ENCODE results near the gene OR9K2.
"Not testable (repeated sequence)": the region's sequence is repeated elsewhere in the genome, so short reads cannot be mapped to it uniquely, and the experiment has no call there.

The OR9K2 gene

GRCh38 chr12:55171445-55171844 lies 45.2 kb downstream of the OR9K2 start:
- no peaks in the 10 kb centered on the region for H3K36me3 ChIP-seq (ENCODE audit: control insufficient read depth in 1 of 2, insufficient read depth in 2 of 2, low read length in 2 of 2)
- no peak overlapping the region for H4K91ac ChIP-seq (ENCODE audit: low read depth, low read length)
- H3K23ac ChIP-seq (ENCODE audit: low read length) = no peak overlapping the region
- H3K18ac ChIP-seq (ENCODE audit: low read length) = no peak overlapping the region
- H3K9ac ChIP-seq (ENCODE audit: low read length) = no peak overlapping the region
- H4K8ac ChIP-seq (ENCODE audit: low read depth, low read length) = no peak overlapping the region
- no peak for DNase-seq
- no peak overlapping the region for H3K4me3 ChIP-seq (ENCODE audit: low read depth, low read length)
- no peaks in the 10 kb centered on the region for H3K79me1 ChIP-seq (ENCODE audit: low read length)
- no peak overlapping the region for H3K27ac ChIP-seq (ENCODE audit: low read depth, low read length)
- no peak overlapping the region for H2AK5ac ChIP-seq (ENCODE audit: low read length)
- H3K27me3 ChIP-seq (ENCODE audit: insufficient read depth, low read length) = no peaks in the 10 kb centered on the region
- no peak overlapping the region for H3K14ac ChIP-seq (ENCODE audit: low read length)
- no peak overlapping the region for H2BK120ac ChIP-seq (ENCODE audit: insufficient read depth, low read length, poor library complexity)
- H2AFZ ChIP-seq (ENCODE audit: insufficient read depth, low read length, poor library complexity) = no peak overlapping the region
- H4K12ac ChIP-seq (ENCODE audit: low read depth, low read length) = no peak overlapping the region
- H2BK12ac ChIP-seq (ENCODE audit: low read length) = no peak overlapping the region
- H3K79me2 ChIP-seq (ENCODE audit: control insufficient read depth, insufficient read depth, low read length, poor library complexity) = no peaks in the 10 kb centered on the region
- no peak overlapping the region for H3K4ac ChIP-seq (ENCODE audit: low read depth, low read length)
- WGBS (ENCODE audit: extremely low coverage, insufficient coverage, insufficient read length) = no CpG with 5 or more reads among the region's 2 CpGs
- no peak overlapping the region for H3K4me2 ChIP-seq (ENCODE audit: low read length)
- no peak overlapping the region for H2BK5ac ChIP-seq (ENCODE audit: low read depth, low read length, poor library complexity)
- no peaks in the 10 kb centered on the region for H3K4me1 ChIP-seq (ENCODE audit: control insufficient read depth in 1 of 2, insufficient read depth in 2 of 2, low read length in 2 of 2)
- no peaks in the 10 kb centered on the region for H3K9me3 ChIP-seq (ENCODE audit: insufficient read depth, low read depth, low read length)

DNA sequence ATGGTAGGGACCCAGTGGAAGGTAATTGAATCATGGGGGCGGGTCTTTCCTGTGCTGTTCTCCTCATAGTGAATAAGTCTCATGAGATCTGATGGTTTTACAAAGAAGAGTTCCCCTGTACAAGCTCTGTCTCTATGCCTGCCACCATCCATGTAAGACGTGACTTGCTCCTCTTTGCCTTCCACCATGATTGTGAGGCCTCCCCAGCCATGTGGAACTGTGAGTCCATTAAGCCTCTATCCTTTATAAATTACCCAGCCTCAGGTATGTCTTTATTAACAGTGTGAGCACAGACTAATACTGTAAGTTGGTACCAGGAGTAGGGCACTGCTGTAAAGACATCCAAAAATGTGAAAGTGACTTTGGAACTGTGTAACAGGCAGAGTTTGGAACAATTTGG lies 45.6 kb downstream of the OR9K2 start:
- WGBS (ENCODE audit: extremely low coverage, insufficient coverage, insufficient read length) = no CpG with 5 or more reads among the region's 2 CpGs
- H4K91ac ChIP-seq (ENCODE audit: low read depth, low read length); H3K36me3 ChIP-seq (ENCODE audit: control insufficient read depth in 1 of 2, insufficient read depth in 2 of 2, low read length in 2 of 2); H3K9me3 ChIP-seq (ENCODE audit: insufficient read depth, low read depth, low read length); H3K4me1 ChIP-seq (ENCODE audit: control insufficient read depth in 1 of 2, insufficient read depth in 2 of 2, low read length in 2 of 2); H2BK12ac ChIP-seq (ENCODE audit: low read length); H4K12ac ChIP-seq (ENCODE audit: low read depth, low read length); H3K79me2 ChIP-seq (ENCODE audit: control insufficient read depth, insufficient read depth, low read length, poor library complexity); H2AFZ ChIP-seq (ENCODE audit: insufficient read depth, low read length, poor library complexity); H3K27me3 ChIP-seq (ENCODE audit: insufficient read depth, low read length); H3K27ac ChIP-seq (ENCODE audit: low read depth, low read length); H4K8ac ChIP-seq (ENCODE audit: low read depth, low read length); H3K4ac ChIP-seq (ENCODE audit: low read depth, low read length); H3K4me2 ChIP-seq (ENCODE audit: low read length); H3K9ac ChIP-seq (ENCODE audit: low read length); H3K23ac ChIP-seq (ENCODE audit: low read length); H3K79me1 ChIP-seq (ENCODE audit: low read length); H3K18ac ChIP-seq (ENCODE audit: low read length); H2BK5ac ChIP-seq (ENCODE audit: low read depth, low read length, poor library complexity); DNase-seq; H3K4me3 ChIP-seq (ENCODE audit: low read depth, low read length); H3K14ac ChIP-seq (ENCODE audit: low read length); H2AK5ac ChIP-seq (ENCODE audit: low read length); H2BK120ac ChIP-seq (ENCODE audit: insufficient read depth, low read length, poor library complexity): not testable (repeated sequence)

- Histone ChIP-seq H3K79me1 (ENCODE audit: low read length) (no peaks in the 10 kb centered on the region), H3K36me3 (ENCODE audit: control insufficient read depth in 1 of 2, insufficient read depth in 2 of 2, low read length in 2 of 2) (no peaks in the 10 kb centered on the region), H4K91ac (ENCODE audit: low read depth, low read length) (no peak overlapping the region), H3K4me2 (ENCODE audit: low read length) (no peak overlapping the region), H3K4ac (ENCODE audit: low read depth, low read length) (no peak overlapping the region), H3K27ac (ENCODE audit: low read depth, low read length) (no peak overlapping the region), H3K9me3 (ENCODE audit: insufficient read depth, low read depth, low read length) (no peaks in the 10 kb centered on the region), H3K14ac (ENCODE audit: low read length) (no peak overlapping the region), H3K27me3 (ENCODE audit: insufficient read depth, low read length) (no peaks in the 10 kb centered on the region), H3K18ac (ENCODE audit: low read length) (no peak overlapping the region), H2BK5ac (ENCODE audit: low read depth, low read length, poor library complexity) (no peak overlapping the region), H2BK12ac (ENCODE audit: low read length) (no peak overlapping the region), H3K79me2 (ENCODE audit: control insufficient read depth, insufficient read depth, low read length, poor library complexity) (no peaks in the 10 kb centered on the region), H2AFZ (ENCODE audit: insufficient read depth, low read length, poor library complexity) (no peak overlapping the region), H4K12ac (ENCODE audit: low read depth, low read length) (no peak overlapping the region), H3K23ac (ENCODE audit: low read length) (no peak overlapping the region), H3K9ac (ENCODE audit: low read length) (no peak overlapping the region), H2AK5ac (ENCODE audit: low read length) (no peak overlapping the region), H3K4me1 (ENCODE audit: control insufficient read depth in 1 of 2, insufficient read depth in 2 of 2, low read length in 2 of 2) (no peaks in the 10 kb centered on the region), H4K8ac (ENCODE audit: low read depth, low read length) (no peak overlapping the region), H2BK120ac (ENCODE audit: insufficient read depth, low read length, poor library complexity) (no peak overlapping the region), H3K4me3 (ENCODE audit: low read depth, low read length) (no peak overlapping the region)
- WGBS (ENCODE audit: extremely low coverage, insufficient coverage, insufficient read length) = no CpG with 5 or more reads among the region's 1 CpG
- DNase-seq = no peak
Observed at GRCh38 chr12:55172686-55173085, 46.5 kb downstream of the OR9K2 start.

- Histone ChIP-seq H3K4me2 (ENCODE audit: low read length) (no peak overlapping the region), H2AK5ac (ENCODE audit: low read length) (no peak overlapping the region), H3K79me2 (ENCODE audit: control insufficient read depth, insufficient read depth, low read length, poor library complexity) (no peaks in the 10 kb centered on the region), H3K4me3 (ENCODE audit: low read depth, low read length) (no peak overlapping the region), H4K91ac (ENCODE audit: low read depth, low read length) (no peak overlapping the region), H3K4ac (ENCODE audit: low read depth, low read length) (no peak overlapping the region), H3K27ac (ENCODE audit: low read depth, low read length) (no peak overlapping the region), H2BK120ac (ENCODE audit: insufficient read depth, low read length, poor library complexity) (no peak overlapping the region), H2AFZ (ENCODE audit: insufficient read depth, low read length, poor library complexity) (no peak overlapping the region), H2BK5ac (ENCODE audit: low read depth, low read length, poor library complexity) (no peak overlapping the region), H3K18ac (ENCODE audit: low read length) (no peak overlapping the region), H4K8ac (ENCODE audit: low read depth, low read length) (no peak overlapping the region), H3K79me1 (ENCODE audit: low read length) (no peaks in the 10 kb centered on the region), H4K12ac (ENCODE audit: low read depth, low read length) (no peak overlapping the region), H3K9me3 (ENCODE audit: insufficient read depth, low read depth, low read length) (no peaks in the 10 kb centered on the region), H3K9ac (ENCODE audit: low read length) (no peak overlapping the region), H2BK12ac (ENCODE audit: low read length) (no peak overlapping the region), H3K27me3 (ENCODE audit: insufficient read depth, low read length) (no peaks in the 10 kb centered on the region), H3K36me3 (ENCODE audit: control insufficient read depth in 1 of 2, insufficient read depth in 2 of 2, low read length in 2 of 2) (no peaks in the 10 kb centered on the region), H3K4me1 (ENCODE audit: control insufficient read depth in 1 of 2, insufficient read depth in 2 of 2, low read length in 2 of 2) (no peaks in the 10 kb centered on the region), H3K14ac (ENCODE audit: low read length) (no peak overlapping the region), H3K23ac (ENCODE audit: low read length) (no peak overlapping the region)
- WGBS (ENCODE audit: extremely low coverage, insufficient coverage, insufficient read length) = no CpG with 5 or more reads among the region's 2 CpGs
- no peak for DNase-seq
Observed at GRCh38 chr12:55173456-55173855, 47.2 kb downstream of the OR9K2 start.
